Bronchial epithelial cell (primary cell): ENCODE results near the gene SLC24A3. TPM values are rescaled to one million over a fixed set of nuclear protein-coding genes. Genes with fewer than 3 reads are reported as not detected.

Experiments
- DNase-seq: peaks from one replicate; pipeline ENCODE4 v3.0.0-alpha.2; 2010; ENCODE audit warnings: low read depth
- FAIRE-seq: peaks from 2 replicates; lab custom pipeline; 2011; peaks lifted over from hg19 to GRCh38; lab: Jason Lieb, UNC
- H3K27me3 ChIP-seq: 2 replicates; pipeline ENCODE4 v1.5.1; 2011; ENCODE audit warnings: low read length; ENCODE audit not compliant: control insufficient read depth, insufficient read depth
- H3K36me3 ChIP-seq: 2 replicates; pipeline ENCODE4 v1.5.1; 2011; ENCODE audit warnings: low read length; ENCODE audit not compliant: control insufficient read depth, insufficient read depth
- H3K4me3 ChIP-seq: 2 replicates; pipeline ENCODE4 v1.5.1; 2011; ENCODE audit warnings: mild to moderate bottlenecking, low read depth, low read length, control low read depth
- total RNA-seq: library from RNA; depleted of rRNA; stranded (reverse); fragments of >200 nt; gene quantifications from 2 replicates; pipeline ENCODE4 v1.2.1, GENCODE V29; 2014
- TF ChIP-seq, protein P1 (sequence below): IDR thresholded peaks from 2 replicates; pipeline ENCODE4 v1.5.1; 2011; ENCODE audit warnings: mild to moderate bottlenecking, moderate library complexity, low read length, control low read depth, inconsistent platforms; ENCODE audit not compliant: insufficient read depth, severe bottlenecking

SLC24A3 gene
- total RNA-seq, 1 donor from 2014 or later, result under 0.01 TPM

DNA sequence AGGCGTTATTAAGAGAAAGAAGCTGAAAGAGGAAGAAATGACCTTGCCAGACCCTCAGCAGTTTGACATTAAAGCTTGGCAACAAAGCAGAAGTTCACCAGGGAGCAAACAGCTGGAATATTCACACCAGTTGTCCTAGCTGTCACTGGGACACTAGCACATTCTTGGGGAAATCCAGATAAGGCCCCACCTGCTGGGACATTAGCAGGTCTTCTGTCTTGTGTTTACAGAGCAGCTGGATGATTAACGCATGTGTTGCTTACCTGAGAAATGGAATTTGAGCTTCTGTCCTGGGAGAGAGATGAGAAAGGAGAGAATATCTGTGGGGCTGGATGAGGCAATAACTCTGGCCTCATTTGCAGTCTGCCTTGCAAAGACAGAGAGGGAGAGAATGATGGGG lies 408.0 kb downstream of the SLC24A3 start:
- FAIRE-seq (peak; percentile 23), DNase-seq (no peak)
- Histone ChIP-seq H3K27me3 (no peaks in the 10 kb centered on the region), H3K4me3 (no peak overlapping the region), H3K36me3 (no peaks in the 10 kb centered on the region)
- TF ChIP-seq, protein P1, sequence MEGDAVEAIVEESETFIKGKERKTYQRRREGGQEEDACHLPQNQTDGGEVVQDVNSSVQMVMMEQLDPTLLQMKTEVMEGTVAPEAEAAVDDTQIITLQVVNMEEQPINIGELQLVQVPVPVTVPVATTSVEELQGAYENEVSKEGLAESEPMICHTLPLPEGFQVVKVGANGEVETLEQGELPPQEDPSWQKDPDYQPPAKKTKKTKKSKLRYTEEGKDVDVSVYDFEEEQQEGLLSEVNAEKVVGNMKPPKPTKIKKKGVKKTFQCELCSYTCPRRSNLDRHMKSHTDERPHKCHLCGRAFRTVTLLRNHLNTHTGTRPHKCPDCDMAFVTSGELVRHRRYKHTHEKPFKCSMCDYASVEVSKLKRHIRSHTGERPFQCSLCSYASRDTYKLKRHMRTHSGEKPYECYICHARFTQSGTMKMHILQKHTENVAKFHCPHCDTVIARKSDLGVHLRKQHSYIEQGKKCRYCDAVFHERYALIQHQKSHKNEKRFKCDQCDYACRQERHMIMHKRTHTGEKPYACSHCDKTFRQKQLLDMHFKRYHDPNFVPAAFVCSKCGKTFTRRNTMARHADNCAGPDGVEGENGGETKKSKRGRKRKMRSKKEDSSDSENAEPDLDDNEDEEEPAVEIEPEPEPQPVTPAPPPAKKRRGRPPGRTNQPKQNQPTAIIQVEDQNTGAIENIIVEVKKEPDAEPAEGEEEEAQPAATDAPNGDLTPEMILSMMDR, result no peak

DNA sequence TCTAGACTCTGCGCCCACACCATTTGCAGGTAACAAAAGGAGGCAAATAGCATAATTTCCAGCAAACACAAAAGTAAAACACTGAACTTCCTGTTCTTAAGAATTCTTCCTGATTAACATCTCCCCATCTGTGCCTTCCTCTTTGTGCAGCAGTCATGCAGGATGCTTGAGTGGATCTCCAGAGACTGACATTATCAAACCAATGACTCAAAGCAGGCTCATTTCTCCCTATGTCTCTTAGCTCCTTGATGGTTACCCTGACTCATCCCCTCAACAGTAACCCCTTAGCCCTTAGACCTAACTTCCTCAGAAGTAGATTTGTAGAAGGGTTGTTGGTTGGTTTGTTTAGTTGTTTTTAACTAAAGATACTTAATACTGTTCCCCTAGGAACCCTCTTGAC lies 408.6 kb downstream of the SLC24A3 start:
- Histone ChIP-seq H3K36me3 (no peaks in the 10 kb centered on the region), H3K4me3 (no peak overlapping the region), H3K27me3 (no peaks in the 10 kb centered on the region)
- TF ChIP-seq, protein P1, result no peak
- DNase-seq (peak; percentile 38), FAIRE-seq (no peak)

DNA sequence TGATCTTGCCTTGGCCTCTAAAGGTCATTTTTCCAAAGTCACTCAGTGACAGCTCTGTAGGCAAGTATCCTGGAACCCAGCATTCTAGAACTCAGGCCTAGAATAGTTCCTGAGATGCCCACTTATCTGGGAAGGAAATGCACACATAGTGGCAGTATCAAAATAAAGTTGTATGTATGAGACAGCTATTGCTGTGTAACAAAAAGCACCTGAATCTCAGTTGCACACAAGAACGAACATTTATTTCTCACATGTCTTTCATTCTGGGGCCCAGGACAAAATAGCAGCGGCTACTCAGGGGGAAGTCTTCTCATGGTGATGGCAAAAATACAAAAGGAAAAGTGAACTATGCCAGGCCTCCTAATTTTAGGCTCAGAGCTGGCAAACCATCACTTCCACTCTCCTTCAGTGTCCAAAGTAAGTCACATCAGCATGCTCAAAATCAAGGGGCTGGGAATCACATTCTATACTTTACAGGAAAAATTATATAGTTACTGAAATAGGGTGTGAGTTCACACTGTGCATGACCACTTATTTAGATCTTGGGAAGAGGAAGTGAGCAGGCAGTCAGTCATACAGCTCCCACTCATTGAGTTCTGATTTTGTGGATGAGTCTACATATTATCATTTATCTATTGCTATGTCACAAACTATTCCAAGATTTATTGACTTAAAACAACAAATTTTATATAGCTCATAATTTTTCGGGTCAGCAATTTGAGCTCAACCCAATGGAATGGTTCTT lies 412.0 kb downstream of the SLC24A3 start:
- no peaks in the 10 kb centered on the region for H3K36me3 ChIP-seq
- no peak for FAIRE-seq
- DNase-seq, result no peak
- TF ChIP-seq, protein P1, result no peak
- no peak overlapping the region for H3K4me3 ChIP-seq
- no peaks in the 10 kb centered on the region for H3K27me3 ChIP-seq

DNA sequence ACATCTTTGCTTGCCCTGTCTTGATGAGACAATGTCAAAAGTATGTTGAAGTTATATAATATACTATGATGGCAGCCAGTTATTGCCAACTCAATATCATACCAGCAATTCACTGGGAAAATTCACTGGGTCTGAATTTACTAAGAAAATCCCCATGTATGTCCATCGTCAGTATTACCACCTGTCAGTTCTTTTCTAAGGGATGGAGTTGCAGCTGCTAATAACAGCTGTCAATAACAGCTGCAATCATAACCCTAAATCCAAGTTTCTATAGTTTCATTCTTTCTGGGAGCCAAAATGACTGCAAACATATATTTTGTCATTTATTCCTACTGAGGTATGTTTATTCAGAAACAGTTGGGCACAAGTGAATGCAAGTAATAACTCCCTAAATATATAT lies 413.0 kb downstream of the SLC24A3 start:
- no peak overlapping the region for H3K4me3 ChIP-seq
- FAIRE-seq (no peak), DNase-seq (no peak)
- no peaks in the 10 kb centered on the region for H3K27me3 ChIP-seq
- TF ChIP-seq, protein P1, result no peak
- H3K36me3 ChIP-seq, result no peaks in the 10 kb centered on the region

DNA sequence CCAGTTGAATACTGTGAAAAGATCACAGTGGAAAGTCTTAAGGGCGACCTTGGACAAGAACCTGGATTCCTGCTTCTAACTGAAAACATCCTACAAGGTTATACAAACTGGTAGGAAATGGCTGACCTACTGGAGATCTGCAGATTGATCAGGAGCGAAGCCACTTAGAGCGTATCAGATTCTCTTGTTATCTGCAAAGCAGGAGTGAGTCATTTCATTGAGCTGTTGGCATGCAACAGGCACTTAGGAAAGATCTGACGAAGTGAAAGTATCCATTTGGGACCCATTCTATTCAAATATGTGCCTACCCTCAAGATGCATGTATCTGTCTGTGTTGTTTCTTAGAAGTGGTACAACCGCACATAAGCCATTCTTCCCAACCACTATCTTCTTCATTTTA lies 414.5 kb downstream of the SLC24A3 start:
- Histone ChIP-seq H3K36me3 (no peaks in the 10 kb centered on the region), H3K27me3 (no peaks in the 10 kb centered on the region), H3K4me3 (no peak overlapping the region)
- TF ChIP-seq, protein P1, result no peak
- DNase-seq, result peak; percentile 23
- FAIRE-seq, result no peak

DNA sequence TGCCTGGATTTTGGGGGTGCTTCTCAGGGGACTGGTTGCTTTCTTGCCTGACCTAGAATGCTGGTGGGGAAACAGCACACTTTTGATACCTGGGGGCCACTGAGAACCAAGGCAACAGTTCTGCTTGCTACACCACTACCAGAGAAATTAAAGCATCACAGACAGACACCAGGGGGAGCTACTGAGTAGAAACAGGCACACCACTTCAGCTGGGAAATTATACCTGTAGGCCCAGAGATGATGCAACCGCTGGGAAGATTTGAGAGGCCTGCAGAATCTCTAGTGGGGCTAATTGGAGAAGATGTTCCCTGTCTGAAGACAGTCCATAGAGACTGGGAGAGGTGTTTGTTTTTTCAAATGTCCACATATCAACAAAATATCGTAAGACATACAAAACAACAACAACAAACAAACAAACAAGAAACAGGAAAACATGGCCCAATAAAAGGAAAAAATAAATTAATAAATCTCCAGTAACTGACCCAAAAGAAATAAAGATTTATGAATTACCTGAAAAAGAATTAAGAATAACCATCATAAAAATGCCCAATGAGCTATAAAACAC lies 416.2 kb downstream of the SLC24A3 start:
- TF ChIP-seq, protein P1, result peak; percentile 80
- DNase-seq (peak; percentile 79), FAIRE-seq (no peak)
- Histone ChIP-seq H3K36me3 (no peaks in the 10 kb centered on the region), H3K27me3 (no peaks in the 10 kb centered on the region), H3K4me3 (no peak overlapping the region)
